HG02798 (cell line): ENCODE results near the gene CADPS2.

Experiments
- ATAC-seq: cut with Tn5 transposase; IDR thresholded peaks from one replicate; pipeline ENCODE4 v1.9.1; 2021; ENCODE audit warnings: mild to moderate bottlenecking; ENCODE audit not compliant: unreplicated experiment, poor library complexity

The CADPS2 gene

GRCh38 chr7:122886357-122887081, at the start of gene CADPS2:
TSS of gene CADPS2 (minus strand) at chr7:122886460. CDS start at chr7:122886337, 123 bp downstream.
- peak; percentile 85 for ATAC-seq

DNA sequence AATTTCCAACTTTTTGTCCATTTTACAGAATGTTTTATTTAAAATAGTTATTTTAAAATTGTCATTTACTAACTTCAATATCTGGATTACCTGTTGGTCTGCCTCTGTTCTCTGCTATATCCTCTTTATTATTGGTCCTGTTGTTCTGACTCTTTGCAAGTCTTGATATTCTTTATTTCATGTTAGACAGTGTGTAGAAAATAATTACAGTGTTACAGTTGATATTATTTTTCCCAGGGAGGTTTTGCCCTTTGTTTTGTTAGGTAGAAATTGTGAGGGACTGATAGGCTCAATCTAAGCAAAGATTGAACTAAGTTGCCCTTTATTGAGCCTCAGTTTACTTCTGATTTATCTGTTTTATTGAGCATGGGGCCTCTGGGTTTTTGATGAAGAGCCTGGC, 49.4 kb upstream of the CADPS2 start:
- no peak for ATAC-seq

GRCh38 chr7:122919643-122920181, 33.5 kb upstream of the CADPS2 start:
- ATAC-seq: no peak

GRCh38 chr7:122914812-122915211, 28.6 kb upstream of the CADPS2 start:
- ATAC-seq: no peak

DNA sequence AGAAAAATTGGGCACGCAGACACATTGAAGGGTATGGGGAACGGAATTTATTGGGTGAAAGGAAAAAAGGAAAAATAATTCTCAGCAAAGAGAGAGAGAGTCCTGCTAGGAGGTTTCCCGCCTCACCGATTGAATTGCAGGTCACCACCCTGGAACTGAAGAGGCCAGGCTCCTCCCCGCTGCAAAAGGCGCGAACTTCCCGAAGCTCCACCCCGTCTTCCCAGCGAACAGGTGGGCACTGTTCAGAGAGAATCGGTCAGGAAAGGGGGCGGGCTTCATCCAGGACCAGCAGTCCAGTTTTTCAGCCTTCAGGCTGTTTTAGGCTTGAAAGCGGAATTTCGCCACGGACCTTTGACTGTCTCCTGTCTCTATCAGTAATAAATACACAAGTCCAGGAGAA, 27.3 kb upstream of the CADPS2 start:
- ATAC-seq: no peak

- peak; percentile 57 for ATAC-seq
These were observed 16.7 kb upstream of the CADPS2 start for GRCh38 chr7:122902751-122903495.

- no peak for ATAC-seq
These were observed 15.0 kb upstream of the CADPS2 start for GRCh38 chr7:122901250-122901649.

- no peak for ATAC-seq
These were observed 10.2 kb upstream of the CADPS2 start for GRCh38 chr7:122896509-122896908.

DNA sequence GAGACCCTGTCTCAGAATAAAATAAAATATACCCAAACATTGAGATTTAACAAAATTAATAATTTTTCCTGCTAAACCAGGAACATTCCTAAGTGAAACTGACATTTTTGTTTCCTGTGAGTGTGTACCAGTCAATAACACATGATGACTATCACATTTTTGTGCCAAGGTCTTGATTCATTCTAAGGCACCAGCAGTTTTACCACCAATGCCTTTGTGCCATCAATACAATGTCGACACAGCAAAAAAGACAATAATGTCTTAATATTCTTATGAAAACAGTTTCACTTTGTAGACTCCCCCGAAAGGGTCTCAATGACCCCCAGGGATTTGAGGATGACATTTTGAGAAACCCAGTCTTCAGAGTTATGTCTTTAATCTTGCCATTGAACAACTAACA, 7.2 kb upstream of the CADPS2 start:
- ATAC-seq: no peak

- ATAC-seq: no peak
These were observed 2.9 kb upstream of the CADPS2 start for GRCh38 chr7:122889116-122889515.

DNA sequence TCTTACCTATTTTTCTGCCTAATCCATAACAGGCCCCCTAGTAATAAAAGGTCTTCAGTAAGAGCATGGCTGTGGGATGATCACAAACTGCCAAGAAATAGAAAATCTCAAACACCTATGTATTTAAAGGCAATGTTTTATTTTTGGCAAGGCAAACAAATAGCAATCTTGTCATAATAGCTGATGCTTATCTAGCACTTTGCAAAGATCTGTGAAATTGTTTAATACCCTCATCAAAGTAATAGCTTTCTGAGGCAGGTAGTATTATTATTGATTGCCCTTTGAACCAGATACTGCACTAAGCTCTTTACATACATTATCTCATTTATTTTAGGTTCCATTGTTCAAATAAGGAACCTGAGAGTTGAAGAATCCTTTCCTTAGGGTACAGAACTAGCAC, 1.6 kb upstream of the CADPS2 start:
- no peak for ATAC-seq

- no peak for ATAC-seq
These were observed 938 bp upstream of the CADPS2 start for GRCh38 chr7:122887198-122887597.

- ATAC-seq: peak; percentile 36
These were observed 490 bp downstream of the CADPS2 start for GRCh38 chr7:122885583-122886356.

DNA sequence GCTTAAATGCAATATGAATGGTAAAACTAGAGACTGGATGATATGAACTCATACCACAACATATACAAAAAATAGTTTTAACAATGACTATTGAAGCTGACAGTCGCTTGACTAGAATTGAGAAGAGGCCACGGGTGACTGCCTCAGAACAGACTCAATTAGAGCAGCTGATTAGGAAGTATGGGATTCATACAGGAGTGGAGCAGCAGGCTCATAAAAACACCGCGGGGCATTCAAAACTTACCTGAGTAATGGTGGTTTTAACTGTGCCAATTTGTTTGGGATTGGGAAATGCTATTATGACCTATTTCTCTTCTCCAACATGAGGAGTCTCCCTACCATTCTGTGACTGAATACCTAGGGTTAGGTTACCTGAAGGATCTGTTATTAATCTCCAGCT, 2.1 kb downstream of the CADPS2 start:
- no peak for ATAC-seq

DNA sequence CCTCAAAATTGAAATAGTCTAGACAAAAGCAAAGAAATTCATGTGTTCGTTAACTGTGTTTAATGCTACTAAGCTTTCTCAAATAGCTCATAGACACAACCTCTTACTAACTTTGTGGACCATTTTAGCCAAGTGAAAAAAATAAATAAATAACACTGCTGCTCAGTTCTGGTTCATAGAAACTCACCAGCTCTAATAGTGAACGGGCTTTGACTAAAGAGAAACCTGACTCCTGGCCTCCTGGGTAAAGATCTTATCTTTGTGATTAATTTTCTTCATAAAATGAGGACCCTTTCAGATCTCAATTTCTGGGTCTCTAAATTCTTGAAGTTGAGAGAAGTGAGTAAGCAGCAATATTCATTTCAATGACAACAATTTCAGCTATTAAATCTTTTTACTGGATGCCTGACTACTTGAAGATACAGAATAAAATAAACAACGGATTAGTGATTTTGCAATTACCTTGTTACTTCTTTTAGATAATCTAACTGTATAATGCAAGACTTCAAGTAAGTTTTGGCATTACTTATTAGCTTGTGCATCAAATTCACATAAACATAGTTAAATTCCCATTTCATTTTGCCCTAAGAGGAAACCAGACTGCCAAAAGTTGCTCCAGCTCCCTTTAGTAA, 3.1 kb downstream of the CADPS2 start:
- ATAC-seq: no peak

DNA sequence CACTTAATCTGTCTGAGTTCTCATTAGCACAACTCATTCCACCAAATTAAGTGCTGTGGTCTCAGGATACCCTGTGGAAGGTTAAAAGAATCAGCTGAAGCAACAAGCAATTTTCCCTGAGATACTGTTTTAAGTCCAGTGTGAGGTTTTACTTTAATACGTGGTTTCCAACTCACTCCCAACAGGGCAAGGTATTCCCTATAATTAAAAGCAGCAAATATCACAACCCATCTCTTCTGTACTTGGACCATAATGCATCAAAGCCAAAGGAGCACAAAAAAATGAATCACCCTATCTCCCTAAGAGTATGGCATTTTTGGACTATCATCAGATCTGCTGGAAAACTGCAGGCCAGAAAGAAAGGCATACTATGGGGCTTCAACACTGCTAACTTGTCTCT, 4.9 kb downstream of the CADPS2 start:
- ATAC-seq: no peak

DNA sequence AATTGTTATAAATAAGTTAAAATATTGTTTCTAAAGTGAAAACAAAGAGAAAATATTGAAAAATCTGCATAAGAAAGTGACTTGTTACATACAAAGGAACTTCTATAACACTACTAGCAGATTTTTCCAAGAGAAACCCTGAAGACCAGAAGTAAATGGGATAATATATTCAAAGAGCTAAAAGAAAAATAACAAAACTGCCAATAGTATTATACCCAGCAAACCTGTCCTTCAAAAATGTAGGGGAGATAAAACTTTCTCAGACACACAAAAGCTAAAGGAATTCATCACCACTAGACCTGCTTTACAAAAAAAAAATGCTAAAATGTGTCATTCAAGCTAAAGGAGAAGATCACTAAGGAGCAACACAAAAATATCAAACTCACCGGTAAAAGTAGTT, 17.0 kb downstream of the CADPS2 start:
- ATAC-seq: no peak

GRCh38 chr7:122867471-122867980, 18.7 kb downstream of the CADPS2 start:
- no peak for ATAC-seq

DNA sequence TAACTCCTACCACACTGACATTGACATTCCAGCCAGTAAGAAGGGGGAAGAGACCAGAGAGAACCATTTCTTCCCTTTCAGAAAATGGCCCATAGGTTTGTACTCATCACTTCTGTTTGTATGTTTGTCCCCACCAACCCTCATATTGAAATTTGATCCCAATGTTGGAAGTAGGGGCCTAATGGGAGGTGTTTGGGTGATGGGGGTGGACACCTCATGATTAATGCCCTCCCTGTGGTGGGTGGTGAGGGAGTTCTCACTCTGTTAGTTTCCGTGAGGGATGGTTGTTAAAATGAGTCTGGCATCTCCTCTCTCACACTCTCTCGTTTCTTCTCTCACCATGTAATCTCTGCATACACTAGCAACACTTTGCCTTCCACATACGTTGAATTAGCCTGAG, 21.4 kb downstream of the CADPS2 start:
- ATAC-seq: no peak

- no peak for ATAC-seq
These were observed 22.2 kb downstream of the CADPS2 start for GRCh38 chr7:122864016-122864415.
